Muscle of arm (tissue), 14 donors: ENCODE measurements around the gene CYTH1. TPM values are rescaled to one million over a fixed set of nuclear protein-coding genes. Genes with fewer than 3 reads are reported as not detected.

ENCODE experiments used
- DNase-seq: peaks from one replicate; pipeline ENCODE4 v3.0.0-alpha.2; 2013
- long read RNA-seq, 11 donors: transcript quantifications; one replicate each; lab custom pipeline, GENCODE V29; 2026
- polyA plus RNA-seq, 12 donors: library from polyadenylated mRNA; unstranded; fragments of 120-200 nt; gene quantifications; one replicate each; pipeline ENCODE4 v1.2.1, GENCODE V29; 2013; ENCODE audit not compliant: insufficient read length in 12 of 12

The CYTH1 gene
- polyA plus RNA-seq = 10 to 100 TPM in 11 of 12 donors, not detected in 1; 18.7 to 48.9 (median 24.0) TPM
- long read RNA-seq, donor 1, full-length matches to known transcripts = 32 of 47 reads
- long read RNA-seq, donor 1, partial matches to known transcripts = 15 of 47 reads
- long read RNA-seq, donor 1, other reads (novel, unspliced or antisense) = 0 of 47 reads
- long read RNA-seq, donor 2, full-length matches to known transcripts = 5 of 5 reads
- long read RNA-seq, donor 2, partial matches to known transcripts = 0 of 5 reads
- long read RNA-seq, donor 2, other reads (novel, unspliced or antisense) = 0 of 5 reads
- long read RNA-seq, donor 3, full-length matches to known transcripts = 11 of 11 reads
- long read RNA-seq, donor 3, partial matches to known transcripts = 0 of 11 reads
- long read RNA-seq, donor 3, other reads (novel, unspliced or antisense) = 0 of 11 reads
- long read RNA-seq, donor 4, full-length matches to known transcripts = 6 of 6 reads
- long read RNA-seq, donor 4, partial matches to known transcripts = 0 of 6 reads
- long read RNA-seq, donor 4, other reads (novel, unspliced or antisense) = 0 of 6 reads
- long read RNA-seq, donor 5, full-length matches to known transcripts = 13 of 20 reads
- long read RNA-seq, donor 5, partial matches to known transcripts = 7 of 20 reads
- long read RNA-seq, donor 5, other reads (novel, unspliced or antisense) = 0 of 20 reads
- long read RNA-seq, donor 6, full-length matches to known transcripts = 5 of 5 reads
- long read RNA-seq, donor 6, partial matches to known transcripts = 0 of 5 reads
- long read RNA-seq, donor 6, other reads (novel, unspliced or antisense) = 0 of 5 reads
- long read RNA-seq, donor 7, full-length matches to known transcripts = 3 of 3 reads
- long read RNA-seq, donor 7, partial matches to known transcripts = 0 of 3 reads
- long read RNA-seq, donor 7, other reads (novel, unspliced or antisense) = 0 of 3 reads
- long read RNA-seq, donor 8, full-length matches to known transcripts = 11 of 11 reads
- long read RNA-seq, donor 8, partial matches to known transcripts = 0 of 11 reads
- long read RNA-seq, donor 8, other reads (novel, unspliced or antisense) = 0 of 11 reads
- long read RNA-seq, donor 9, full-length matches to known transcripts = 12 of 12 reads
- long read RNA-seq, donor 9, partial matches to known transcripts = 0 of 12 reads
- long read RNA-seq, donor 9, other reads (novel, unspliced or antisense) = 0 of 12 reads
- long read RNA-seq, donor 10, full-length matches to known transcripts = 10 of 17 reads
- long read RNA-seq, donor 10, partial matches to known transcripts = 7 of 17 reads
- long read RNA-seq, donor 10, other reads (novel, unspliced or antisense) = 0 of 17 reads
- long read RNA-seq, donor 11, full-length matches to known transcripts = 8 of 8 reads
- long read RNA-seq, donor 11, partial matches to known transcripts = 0 of 8 reads
- long read RNA-seq, donor 11, other reads (novel, unspliced or antisense) = 0 of 8 reads

DNA sequence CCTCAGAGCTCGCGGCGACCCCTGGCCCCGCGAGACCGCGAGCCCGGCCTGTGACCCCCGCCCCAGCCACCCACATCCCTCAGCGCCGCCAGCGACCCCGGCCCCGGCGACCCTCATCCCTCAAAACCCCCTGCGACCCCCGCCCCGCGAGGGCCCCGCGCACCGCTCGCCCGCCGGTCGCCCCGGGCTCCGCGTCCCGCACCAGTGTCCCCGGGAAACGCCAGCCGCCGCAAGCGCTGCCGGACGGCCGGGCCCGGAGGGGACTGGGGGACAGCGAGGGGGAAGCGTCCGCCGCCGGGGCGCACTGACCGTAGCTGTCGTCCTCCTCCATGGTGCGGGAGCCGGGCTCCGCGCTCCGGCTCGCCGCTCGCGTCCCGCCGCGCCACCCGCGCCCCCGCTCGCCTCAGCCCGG lies at the start of gene CYTH1:
TSS of gene CYTH1 (minus strand) at position 381 of the 412 bp plus-strand sequence. CDS start at position 331, 50 bp downstream.
- DNase-seq = no peak

DNA sequence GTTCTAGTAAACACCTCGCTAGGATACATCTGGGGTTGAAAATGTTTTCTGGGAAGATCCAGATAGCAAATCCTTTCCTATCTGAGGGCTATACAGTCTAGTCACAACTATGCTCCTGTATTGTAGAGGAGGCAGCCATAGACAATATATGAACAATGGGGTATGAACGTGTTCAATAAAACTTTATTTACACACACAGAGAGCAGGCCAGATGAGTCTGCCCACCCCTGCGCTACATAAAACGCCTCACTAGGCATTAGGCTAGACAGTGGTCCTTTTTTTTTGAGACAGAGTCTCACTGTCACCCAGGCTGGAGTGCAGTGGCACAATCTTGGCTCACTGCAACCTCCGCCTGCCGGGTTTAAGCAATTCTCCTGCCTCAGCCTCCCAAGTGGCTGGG lies 47.4 kb upstream of the CYTH1 start:
- DNase-seq = no peak

DNA sequence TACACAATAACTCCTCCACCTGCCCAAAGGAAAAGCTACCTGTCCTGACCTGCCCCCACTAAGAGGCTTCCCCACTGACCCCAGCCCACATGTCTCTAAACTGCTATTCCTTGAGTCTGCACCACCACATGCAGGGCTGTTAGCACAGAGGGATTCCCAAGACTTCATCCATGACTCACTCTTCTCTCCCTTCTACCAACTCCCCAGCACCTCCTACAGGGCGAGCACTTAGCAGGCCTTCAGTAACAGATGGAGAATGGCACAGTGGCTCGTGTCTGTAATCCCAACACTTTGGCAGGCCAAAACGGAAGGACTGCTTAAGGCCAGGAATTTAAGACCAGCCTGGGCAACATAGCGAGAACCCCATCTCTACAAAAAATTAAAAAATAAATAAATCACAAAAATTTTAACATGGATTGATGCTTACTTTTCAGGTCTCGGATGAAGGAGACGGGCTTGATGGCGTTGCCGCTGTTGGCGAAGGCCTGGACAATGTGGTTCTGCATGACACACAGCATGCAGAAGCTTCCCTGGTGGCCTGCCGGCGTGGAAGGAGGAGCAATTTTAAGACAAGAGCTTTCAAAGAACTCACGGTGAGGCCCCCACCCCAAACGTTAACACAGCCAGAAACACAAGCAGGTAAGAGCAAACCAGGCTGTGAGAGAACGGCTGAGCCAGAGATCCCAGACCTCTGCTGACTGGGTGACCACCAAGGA lies 46.6 kb upstream of the CYTH1 start:
- no peak for DNase-seq

DNA sequence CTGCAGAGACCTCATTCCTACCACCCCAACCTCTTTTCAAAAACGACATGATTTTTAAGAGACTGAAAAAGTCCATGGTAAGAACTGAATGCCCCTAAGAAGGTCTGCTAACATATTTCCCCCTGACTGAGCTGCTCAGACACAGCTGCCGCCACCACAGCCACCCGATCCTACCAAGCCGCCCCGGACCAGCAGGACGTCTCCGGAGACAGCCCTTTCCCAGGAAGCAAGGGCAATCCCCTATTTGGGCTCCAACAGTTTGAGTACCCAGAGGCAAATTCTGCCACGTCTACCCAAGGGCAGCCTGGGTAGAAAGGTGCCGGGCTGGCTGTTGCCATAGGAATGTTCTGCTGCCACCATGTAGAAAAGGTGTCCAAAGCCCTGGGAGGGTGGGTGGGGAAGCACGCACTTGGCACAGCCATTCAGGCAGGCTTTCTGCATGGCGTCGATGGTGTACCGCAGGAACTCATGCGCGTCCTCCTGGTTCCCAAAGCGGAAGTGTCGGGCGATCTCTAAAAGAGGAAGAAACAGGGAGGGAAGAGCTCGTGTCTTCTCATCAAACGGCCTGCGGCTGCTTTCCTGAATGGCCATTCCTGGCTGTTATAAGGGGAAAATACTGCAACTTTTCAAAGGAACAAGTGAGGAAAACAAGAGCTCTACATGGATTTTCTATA lies 44.9 kb upstream of the CYTH1 start:
- DNase-seq = no peak

GRCh38 chr17:78826421-78826820 lies 44.3 kb upstream of the CYTH1 start:
- no peak for DNase-seq

DNA sequence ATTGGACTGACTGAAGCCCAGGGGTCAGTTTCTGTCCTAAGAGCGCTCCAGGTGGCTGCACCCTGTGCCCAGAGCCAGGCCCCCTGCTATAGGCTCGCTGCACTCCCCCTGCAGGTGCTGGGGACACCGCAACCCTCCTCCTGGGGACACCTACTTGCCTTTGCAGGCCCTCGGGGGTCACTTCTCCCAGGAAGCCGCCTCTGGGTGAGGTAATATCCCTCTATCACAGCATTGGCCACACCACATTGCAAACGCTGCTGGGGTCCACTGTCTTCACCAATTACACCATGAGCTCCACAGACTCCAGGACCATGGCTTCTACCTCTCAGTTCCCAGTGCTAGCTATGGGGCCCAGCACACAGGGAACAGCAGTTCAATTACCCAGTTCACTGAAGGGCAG lies 43.6 kb upstream of the CYTH1 start:
- DNase-seq = no peak

DNA sequence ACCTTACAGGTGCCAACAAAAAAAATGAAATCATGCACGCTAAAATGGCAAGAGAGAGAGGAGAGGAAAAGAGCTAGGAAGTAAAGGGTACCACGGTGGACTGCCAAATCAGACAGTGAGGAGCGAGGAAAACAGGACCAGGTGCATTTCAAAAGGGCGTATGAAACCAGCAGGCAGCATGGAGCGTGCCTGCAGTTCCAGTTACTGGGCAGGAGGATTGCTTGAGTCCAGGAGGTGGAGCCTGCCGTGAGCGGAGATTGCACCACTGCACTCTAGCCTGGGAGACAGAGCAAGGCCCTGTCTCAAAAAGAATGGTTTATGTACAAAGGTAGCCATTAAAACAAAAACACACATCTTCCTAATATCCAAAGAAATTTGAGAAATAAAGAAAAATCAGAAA lies 42.2 kb upstream of the CYTH1 start:
- no peak for DNase-seq

DNA sequence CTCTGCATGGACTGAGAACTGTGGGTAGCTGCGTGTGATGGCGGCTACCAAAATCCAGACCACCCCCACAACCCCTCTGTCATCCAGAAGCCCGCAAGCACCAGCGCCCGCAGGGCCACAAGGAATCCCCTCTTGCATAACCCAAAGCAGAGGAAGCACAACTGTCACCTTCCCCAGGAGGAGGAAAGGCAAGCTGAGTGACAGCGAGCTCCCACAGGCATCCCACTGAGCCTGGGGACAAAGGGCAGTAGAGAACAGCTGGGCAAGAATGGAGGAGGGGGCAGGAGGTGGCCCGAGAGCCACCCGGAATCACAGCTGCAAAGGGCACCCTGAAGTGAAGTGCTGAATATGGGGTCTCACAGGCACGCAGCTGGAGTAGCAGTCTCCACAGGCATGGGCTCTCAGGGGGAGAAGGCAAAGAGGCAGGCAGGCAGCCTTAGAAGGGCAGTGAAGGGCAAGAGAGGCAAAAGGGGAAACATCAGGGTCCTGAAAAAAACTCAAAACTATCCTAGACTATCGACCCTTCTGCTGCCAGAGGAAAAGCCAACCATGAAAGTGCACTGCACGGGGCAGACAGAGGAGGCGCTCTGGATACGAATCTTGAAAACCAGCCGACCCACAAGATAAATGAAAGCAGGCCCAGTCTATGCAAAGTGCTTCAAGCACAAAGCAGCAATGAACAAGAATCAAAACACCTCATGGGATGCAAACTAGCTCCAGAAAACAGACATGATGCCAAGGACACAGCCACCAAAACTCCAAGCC lies 41.4 kb upstream of the CYTH1 start:
- no peak for DNase-seq

DNA sequence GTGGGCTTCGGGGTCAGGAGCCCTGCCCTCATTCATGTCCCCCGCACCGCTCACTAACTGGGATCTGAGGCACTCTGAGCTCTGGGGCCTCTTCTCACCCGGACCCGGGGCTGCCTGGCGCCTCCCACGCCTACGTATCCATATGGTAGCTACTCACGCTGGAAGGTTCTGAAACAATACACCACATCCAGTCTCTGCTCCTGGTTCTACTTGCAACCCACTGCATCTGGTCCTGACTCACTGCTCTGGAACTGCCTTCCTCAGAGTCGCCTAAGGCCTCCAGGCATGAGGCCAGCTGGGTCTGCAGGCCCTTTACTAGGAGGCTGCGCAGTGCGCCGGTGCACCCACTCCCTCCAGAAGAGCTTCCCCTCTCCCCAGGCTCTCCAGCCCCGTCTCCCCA lies 40.5 kb upstream of the CYTH1 start:
- no peak for DNase-seq

DNA sequence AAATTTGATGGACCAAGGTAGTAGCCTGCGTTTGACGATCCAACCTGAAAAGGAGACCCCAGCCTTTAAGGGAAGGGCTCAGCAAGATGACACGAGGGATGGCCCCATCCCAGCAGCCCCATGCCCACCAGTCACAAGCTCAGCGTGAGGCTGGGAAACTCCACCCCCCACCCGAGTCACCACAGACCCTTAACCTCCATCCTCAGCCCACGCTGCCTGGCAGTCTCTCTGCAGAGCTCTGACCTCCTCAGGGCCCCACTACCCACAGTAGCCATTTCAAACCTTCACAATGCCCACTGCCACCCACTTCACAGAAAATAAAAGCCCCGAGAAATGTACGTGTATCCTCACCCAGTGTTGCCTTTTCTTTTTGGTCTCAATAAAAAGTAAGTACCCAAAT lies 39.9 kb upstream of the CYTH1 start:
- DNase-seq = no peak

- DNase-seq = no peak
Observed at GRCh38 chr17:78820841-78821240, 38.8 kb upstream of the CYTH1 start.

DNA sequence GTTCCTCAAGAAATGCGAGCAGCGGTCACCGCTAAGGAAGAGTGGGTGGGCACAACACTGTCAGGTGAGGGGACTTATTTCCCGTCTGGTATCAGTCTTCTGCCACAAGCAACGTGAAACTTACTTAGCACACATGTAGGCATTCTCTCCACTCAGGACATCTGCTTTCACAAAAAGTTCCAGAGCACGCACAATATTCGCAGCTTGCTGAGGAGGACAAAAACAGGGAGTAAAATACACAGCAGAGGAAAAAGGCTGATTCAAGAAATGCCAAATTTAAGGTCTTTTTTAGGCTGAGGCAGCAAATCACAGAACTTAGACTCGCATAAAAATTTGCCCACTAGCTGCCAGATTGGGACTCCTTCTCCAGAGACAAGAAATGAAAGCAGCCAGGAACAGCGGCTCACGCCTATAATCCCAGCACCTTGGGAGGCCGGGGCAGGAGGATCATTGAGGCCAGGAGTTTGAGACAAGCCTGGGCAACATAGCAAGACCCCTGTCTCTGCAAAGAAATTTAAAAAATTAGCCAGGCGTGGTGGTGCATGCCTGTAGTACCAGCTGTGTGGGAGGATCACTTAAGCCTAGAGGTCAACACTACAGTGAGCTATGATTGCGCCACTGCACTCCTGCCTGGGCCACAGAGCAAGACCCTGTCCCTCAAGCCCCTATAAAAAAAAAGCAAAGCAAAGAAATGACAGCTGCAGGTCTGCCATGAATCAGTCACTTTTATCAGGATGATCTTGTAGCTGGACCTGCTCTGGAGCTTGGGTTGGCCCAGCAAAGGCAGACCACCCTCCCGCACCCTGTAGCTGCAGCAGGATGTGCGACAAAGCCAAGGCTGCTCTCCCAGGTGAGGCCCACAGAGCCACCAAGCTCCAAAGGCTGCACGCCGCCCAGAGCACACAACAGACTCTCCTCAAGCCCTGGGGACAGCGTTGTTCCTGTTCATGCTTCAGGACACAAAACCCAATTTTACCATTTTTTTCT lies 38.0 kb upstream of the CYTH1 start:
- no peak for DNase-seq

DNA sequence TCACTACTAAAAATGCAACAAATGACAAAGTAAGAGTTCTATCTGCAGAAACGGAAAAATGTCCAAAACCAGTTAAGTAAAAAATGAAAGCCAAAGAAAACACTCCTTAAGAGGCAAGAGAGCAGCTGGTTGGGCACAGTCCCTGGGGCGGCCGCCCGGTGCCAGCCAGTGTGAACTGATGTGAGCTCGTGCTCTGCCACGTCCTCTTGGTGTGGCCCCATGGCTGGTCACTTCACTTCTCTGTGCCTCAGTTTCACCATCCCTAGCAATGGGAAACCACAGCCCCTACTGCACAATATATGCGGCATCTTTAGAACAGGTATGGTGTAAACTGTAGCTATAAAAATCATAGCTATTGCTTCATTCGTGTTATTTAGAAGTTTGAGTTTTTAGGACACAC lies 37.3 kb upstream of the CYTH1 start:
- DNase-seq = no peak

- DNase-seq = no peak
Observed at GRCh38 chr17:78818932-78819331, 36.9 kb upstream of the CYTH1 start.

GRCh38 chr17:78818152-78818846 lies 36.2 kb upstream of the CYTH1 start:
- DNase-seq = no peak

- DNase-seq = no peak
Observed at GRCh38 chr17:78817123-78817522, 35.0 kb upstream of the CYTH1 start.

DNA sequence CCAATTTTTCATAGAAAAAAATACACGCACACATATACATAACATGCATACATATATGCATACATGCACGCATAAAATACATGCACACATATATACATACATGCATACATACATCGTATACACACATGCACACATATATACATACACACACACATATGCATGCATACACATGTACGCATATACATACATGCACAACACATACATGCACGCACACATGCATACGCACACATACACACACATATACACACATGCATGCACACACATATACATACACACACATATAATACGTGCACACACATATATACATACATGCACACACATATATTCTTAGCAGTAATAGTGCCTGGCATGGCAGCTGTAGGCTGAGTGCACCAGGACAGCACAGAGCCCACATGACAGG lies 33.6 kb upstream of the CYTH1 start:
- DNase-seq = no peak

GRCh38 chr17:78812855-78813254 lies 30.8 kb upstream of the CYTH1 start:
- DNase-seq = peak; percentile 41
